OCI-LY7 (cell line): ENCODE results near the gene SCUBE3. TPM values are rescaled to one million over a fixed set of nuclear protein-coding genes. Genes with fewer than 3 reads are reported as not detected.
A peak's percentile ranks its signal among the peaks of the same experiment; 100 is the strongest.

Experiments used
- BruUV-seq: library from RNA; stranded (reverse); fragments of 400-500 nt; replicated peaks from 2 replicates; lab custom pipeline; 2021; lab: Mats Ljungman, UMichigan
- CTCF ChIA-PET: fragments of 300-600 bp; sonication (Branson Sonifier 250); formaldehyde crosslinking; loops from one replicate; lab custom pipeline; 2022; ENCODE audit warnings: antibody characterized with exemption; ENCODE audit not compliant: unreplicated experiment; lab: Charles Lee
- POLR2A ChIA-PET: fragments of 300-600 bp; sonication (Branson Sonifier 250); formaldehyde crosslinking; loops from one replicate; lab custom pipeline; 2022; ENCODE audit warnings: antibody characterized with exemption; lab: Charles Lee
- DNase-seq: peaks from one replicate; pipeline ENCODE4 v3.0.0-alpha.2; 2015; ENCODE audit warnings: low spot score
- H2AFZ ChIP-seq: fragments of 200-600 bp; sonication (generic), shearing (Covaris generic); 2 replicates; pipeline ENCODE4 v1.6.1; 2014; ENCODE audit warnings: mild to moderate bottlenecking, antibody characterized with exemption, low read length, moderate library complexity
- H3K27ac ChIP-seq: fragments of 200-600 bp; sonication (generic); 2 replicates; pipeline ENCODE4 v1.5.1; 2014; ENCODE audit warnings: mixed run types, low read depth, mild to moderate bottlenecking, moderate library complexity, low read length, inconsistent platforms; ENCODE audit not compliant: poor library complexity, severe bottlenecking
- H3K36me3 ChIP-seq: fragments of 200-600 bp; sonication (generic); 2 replicates; pipeline ENCODE4 v1.6.1; 2014; ENCODE audit warnings: mild to moderate bottlenecking, antibody characterized with exemption, low read length, moderate library complexity, mixed read lengths; ENCODE audit not compliant: insufficient read depth
- H3K4me1 ChIP-seq: fragments of 200-600 bp; sonication (generic); 2 replicates; pipeline ENCODE4 v1.5.1; 2014; ENCODE audit warnings: mild to moderate bottlenecking, low read length; ENCODE audit not compliant: insufficient read depth, poor library complexity, severe bottlenecking
- H3K4me2 ChIP-seq: fragments of 200-600 bp; sonication (generic); 2 replicates; pipeline ENCODE4 v1.6.1; 2014; ENCODE audit warnings: mild to moderate bottlenecking, low read length
- H3K4me3 ChIP-seq: fragments of 200-600 bp; sonication (generic); 2 replicates; pipeline ENCODE4 v1.5.1; 2014; ENCODE audit warnings: mild to moderate bottlenecking, low read depth, low read length; ENCODE audit not compliant: poor library complexity, severe bottlenecking
- H3K79me2 ChIP-seq: fragments of 200-600 bp; sonication (generic); 2 replicates; pipeline ENCODE4 v1.6.1; 2016; ENCODE audit warnings: low read depth, mild to moderate bottlenecking, low read length, moderate library complexity, mixed read lengths; ENCODE audit not compliant: insufficient read depth
- H3K9me2 ChIP-seq: fragments of 200-600 bp; sonication (generic); 2 replicates; pipeline ENCODE4 v1.6.1; 2016; ENCODE audit warnings: mild to moderate bottlenecking, low read length, mixed read lengths; ENCODE audit not compliant: insufficient read depth
- H3K9me3 ChIP-seq: fragments of 200-600 bp; sonication (generic); 2 replicates; pipeline ENCODE4 v1.6.1; 2014; ENCODE audit warnings: mild to moderate bottlenecking, mixed run types, low read length, mixed read lengths
- H4K20me1 ChIP-seq: fragments of 200-600 bp; sonication (generic); 2 replicates; pipeline ENCODE4 v1.6.1; 2014; ENCODE audit warnings: mild to moderate bottlenecking, antibody characterized with exemption, low read length, moderate library complexity, mixed read lengths; ENCODE audit not compliant: insufficient read depth
- EZH2phosphoT487 ChIP-seq: fragments of 200-600 bp; sonication (generic); IDR thresholded peaks from 2 replicates; pipeline ENCODE4 v1.6.1; 2018; ENCODE audit warnings: low read depth, borderline replicate concordance, mild to moderate bottlenecking, mixed run types, antibody characterized with exemption, low read length, moderate library complexity, mixed read lengths
- intact Hi-C: fragments of 100-400 bp; cut with micrococcal nuclease; formaldehyde crosslinking; loops from one replicate; pipeline ENCODE4 v1.10.0; 2022; ENCODE audit not compliant: unreplicated experiment
- total RNA-seq, 2 experiments: library from RNA; depleted of rRNA in 1 of 2; stranded (reverse); fragments of >200 nt in 1 of 2; shearing (Covaris generic) in 1 of 2; gene quantifications; 2 replicates each; pipeline ENCODE4 v1.2.3, GENCODE V29; 2014 to 2022
- TF ChIP-seq, protein P1 (sequence below): fragments of 200-600 bp; sonication (generic); conservative IDR thresholded peaks from 2 replicates; pipeline ENCODE4 v1.5.1; 2014; ENCODE audit warnings: mild to moderate bottlenecking, antibody characterized with exemption, low read length, moderate library complexity, mixed read lengths

Gene SCUBE3
- total RNA-seq, 2 experiments from 2014 or later: not detected

GRCh38 chr6:35208419-35208818 is 5.3 kb upstream of the SCUBE3 start:
- no TSS peak for BruUV-seq
- no peak for DNase-seq
- H3K36me3 ChIP-seq: no peaks in the 10 kb centered on the region
- H3K9me2 ChIP-seq: no peaks in the 10 kb centered on the region
- H3K4me2 ChIP-seq: peak overlapping the region; percentile 12; the same call in 1 of the 2 replicates
- no peak for TF ChIP-seq EZH2phosphoT487
- TF ChIP-seq, protein P1, sequence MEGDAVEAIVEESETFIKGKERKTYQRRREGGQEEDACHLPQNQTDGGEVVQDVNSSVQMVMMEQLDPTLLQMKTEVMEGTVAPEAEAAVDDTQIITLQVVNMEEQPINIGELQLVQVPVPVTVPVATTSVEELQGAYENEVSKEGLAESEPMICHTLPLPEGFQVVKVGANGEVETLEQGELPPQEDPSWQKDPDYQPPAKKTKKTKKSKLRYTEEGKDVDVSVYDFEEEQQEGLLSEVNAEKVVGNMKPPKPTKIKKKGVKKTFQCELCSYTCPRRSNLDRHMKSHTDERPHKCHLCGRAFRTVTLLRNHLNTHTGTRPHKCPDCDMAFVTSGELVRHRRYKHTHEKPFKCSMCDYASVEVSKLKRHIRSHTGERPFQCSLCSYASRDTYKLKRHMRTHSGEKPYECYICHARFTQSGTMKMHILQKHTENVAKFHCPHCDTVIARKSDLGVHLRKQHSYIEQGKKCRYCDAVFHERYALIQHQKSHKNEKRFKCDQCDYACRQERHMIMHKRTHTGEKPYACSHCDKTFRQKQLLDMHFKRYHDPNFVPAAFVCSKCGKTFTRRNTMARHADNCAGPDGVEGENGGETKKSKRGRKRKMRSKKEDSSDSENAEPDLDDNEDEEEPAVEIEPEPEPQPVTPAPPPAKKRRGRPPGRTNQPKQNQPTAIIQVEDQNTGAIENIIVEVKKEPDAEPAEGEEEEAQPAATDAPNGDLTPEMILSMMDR: no peak
- no peak overlapping the region for H2AFZ ChIP-seq
- intact Hi-C loops: loop anchor here (5.0 kb wide), 1 partner anchor 34 kb away; no protein-coding TSS in a partner anchor
- H3K79me2 ChIP-seq: no peaks in the 10 kb centered on the region
- ChIA-PET POLR2A (interaction anchor here (0.7 to 2.5 kb wide), 4 partner anchors 10 to 1021 kb away, joined by 3 to 9 read pairs (median 4); no protein-coding TSS in a partner anchor), CTCF (interaction anchor here (2.5 kb wide), 1 partner anchor 33 kb away, joined by 7 read pairs; no protein-coding TSS in a partner anchor)
- H3K4me1 ChIP-seq: peaks cover 17% of the 10 kb centered on the region
- H3K4me3 ChIP-seq: no peak overlapping the region
- H4K20me1 ChIP-seq: no peaks in the 10 kb centered on the region
- H3K9me3 ChIP-seq: no peaks in the 10 kb centered on the region
- H3K27ac ChIP-seq: no peak overlapping the region

GRCh38 chr6:35209081-35209480 is 4.7 kb upstream of the SCUBE3 start:
- H3K36me3 ChIP-seq: no peaks in the 10 kb centered on the region
- POLR2A ChIA-PET: interaction anchor here (0.7 to 1.4 kb wide), 4 partner anchors 11 to 1021 kb away, joined by 3 to 4 read pairs (median 3); no protein-coding TSS in a partner anchor
- DNase-seq: peak; percentile 41
- no peaks in the 10 kb centered on the region for H4K20me1 ChIP-seq
- intact Hi-C loops: loop anchor here (5.0 kb wide), 1 partner anchor 33 kb away; no protein-coding TSS in a partner anchor
- H3K4me3 ChIP-seq: no peak overlapping the region
- no peaks in the 10 kb centered on the region for H3K79me2 ChIP-seq
- no peaks in the 10 kb centered on the region for H3K9me2 ChIP-seq
- CTCF ChIA-PET: interaction anchor here (2.5 kb wide), 1 partner anchor 32 kb away, joined by 7 read pairs; no protein-coding TSS in a partner anchor
- H3K27ac ChIP-seq: no peak overlapping the region
- no peak overlapping the region for H2AFZ ChIP-seq
- no TSS peak for BruUV-seq
- peak overlapping the region; percentile 12; the same call in 1 of the 2 replicates for H3K4me2 ChIP-seq
- TF ChIP-seq EZH2phosphoT487: no peak
- TF ChIP-seq, protein P1: no peak
- H3K9me3 ChIP-seq: no peaks in the 10 kb centered on the region
- H3K4me1 ChIP-seq: peaks cover 17% of the 10 kb centered on the region

- Histone ChIP-seq H3K36me3 (no peaks in the 10 kb centered on the region), H3K9me2 (no peaks in the 10 kb centered on the region), H2AFZ (no peak overlapping the region), H4K20me1 (no peaks in the 10 kb centered on the region), H3K79me2 (no peaks in the 10 kb centered on the region), H3K4me1 (peaks cover 17% of the 10 kb centered on the region), H3K4me2 (no peak overlapping the region), H3K9me3 (no peaks in the 10 kb centered on the region), H3K4me3 (no peak overlapping the region), H3K27ac (no peak overlapping the region)
- DNase-seq: no peak
- POLR2A ChIA-PET: interaction anchor here (0.6 to 1.0 kb wide), 3 partner anchors 12 to 156 kb away, joined by 3 read pairs; no protein-coding TSS in a partner anchor
- TF ChIP-seq, protein P1: no peak
- TF ChIP-seq EZH2phosphoT487: no peak
- intact Hi-C loops: loop anchor here (5.0 kb wide), 1 partner anchor 33 kb away; no protein-coding TSS in a partner anchor
- BruUV-seq: no TSS peak
- CTCF ChIA-PET: no interaction called here
These were observed 4.0 kb upstream of the SCUBE3 start for GRCh38 chr6:35209622-35210247.
